H1 (cell line): Measurements from ENCODE around the gene TNIK. TPM values are rescaled to one million over a fixed set of nuclear protein-coding genes. Genes with fewer than 3 reads are reported as not detected.

Experiments
- CTCF ChIA-PET: fragments of 300-600 bp; sonication (Branson Sonifier 250); formaldehyde crosslinking; loops from one replicate; lab custom pipeline; 2021; ENCODE audit not compliant: partially characterized antibody; lab: Charles Lee
- POLR2A ChIA-PET: fragments of 300-600 bp; sonication (Branson Sonifier 250); formaldehyde crosslinking; loops from one replicate; lab custom pipeline; 2021; ENCODE audit warnings: inconsistent platforms; ENCODE audit not compliant: partially characterized antibody; lab: Charles Lee
- DNase-seq, 2 experiments: peaks; one replicate each; pipeline versions ENCODE4 v3.0.0 to v3.0.0-alpha.2; 2010 to 2022; ENCODE audit warnings: low spot score in 2 of 2, low read depth in 1 of 2, mixed read lengths in 1 of 2
- FAIRE-seq: peaks from 2 replicates; lab custom pipeline; 2011; peaks lifted over from hg19 to GRCh38; lab: Jason Lieb, UNC
- H2AFZ ChIP-seq: 2 replicates; pipeline ENCODE4 v1.8.1; 2012; ENCODE audit warnings: low read length, inconsistent platforms
- H2AK5ac ChIP-seq: 2 replicates; pipeline ENCODE4 v1.6.1; 2013; ENCODE audit warnings: low read depth, low read length
- H2BK120ac ChIP-seq: replicated peaks from 2 replicates; pipeline ENCODE3; 2013; ENCODE audit warnings: low read depth, low read length, inconsistent platforms
- H2BK12ac ChIP-seq: 2 replicates; pipeline ENCODE4 v1.6.1; 2013; ENCODE audit warnings: low read depth, low read length
- H2BK15ac ChIP-seq: 2 replicates; pipeline ENCODE4 v1.6.1; 2013; ENCODE audit warnings: low read length
- H2BK20ac ChIP-seq: 2 replicates; pipeline ENCODE4 v1.6.1; 2013; ENCODE audit warnings: low read length
- H2BK5ac ChIP-seq: 2 replicates; pipeline ENCODE4 v1.6.1; 2013; ENCODE audit warnings: low read depth, low read length
- H3K14ac ChIP-seq: 2 replicates; pipeline ENCODE4 v1.6.1; 2013; ENCODE audit warnings: inconsistent platforms; ENCODE audit not compliant: insufficient read length
- H3K18ac ChIP-seq: 2 replicates; pipeline ENCODE4 v1.6.1; 2013; ENCODE audit warnings: low read length; ENCODE audit errors: extremely low read depth
- H3K23ac ChIP-seq: 2 replicates; pipeline ENCODE4 v1.6.1; 2013; ENCODE audit warnings: inconsistent platforms; ENCODE audit not compliant: insufficient read length
- H3K23me2 ChIP-seq: 2 replicates; pipeline ENCODE4 v1.6.1; 2013; ENCODE audit warnings: low read depth, low read length
- H3K27ac ChIP-seq: 2 replicates; pipeline ENCODE4 v1.6.1; 2011; ENCODE audit warnings: low read depth, low read length, inconsistent platforms
- H3K27me3 ChIP-seq, 4 experiments: replicated peaks in 1 of 4; 1 replicate in 1 of 4; 2 replicates in 3 of 4; pipeline versions ENCODE4 v1.6.1 to v1.8.1; 2011 to 2013; ENCODE audit warnings: low read length in 3 of 4, mild to moderate bottlenecking in 3 of 4, inconsistent platforms in 2 of 4, mixed read lengths in 2 of 4, moderate library complexity in 1 of 4; ENCODE audit not compliant: control insufficient read depth in 3 of 4, insufficient read depth in 3 of 4; ENCODE audit errors: extremely low read depth in 1 of 4
- H3K36me3 ChIP-seq, 4 experiments: 2 replicates each; pipeline versions ENCODE4 v1.6.1 to v1.8.1; 2011 to 2013; ENCODE audit warnings: mild to moderate bottlenecking in 4 of 4, low read length in 3 of 4, moderate library complexity in 2 of 4, control low read depth in 1 of 4, inconsistent platforms in 1 of 4; ENCODE audit not compliant: insufficient read depth in 4 of 4, control insufficient read depth in 2 of 4
- H3K4ac ChIP-seq: replicated peaks from 2 replicates; pipeline ENCODE3; 2013; ENCODE audit warnings: low read length, low read depth, mixed read lengths, inconsistent platforms; ENCODE audit not compliant: insufficient read length
- H3K4me1 ChIP-seq, 4 experiments: replicated peaks in 1 of 4; 1 replicate in 1 of 4; 2 replicates in 3 of 4; pipeline versions ENCODE4 v1.6.1 to v1.8.1; 2011 to 2013; ENCODE audit warnings: low read length in 3 of 4, inconsistent platforms in 2 of 4, mixed read lengths in 1 of 4; ENCODE audit not compliant: insufficient read depth in 4 of 4, control insufficient read depth in 3 of 4
- H3K4me2 ChIP-seq, 2 experiments: 2 replicates each; pipeline versions ENCODE4 v1.6.1 to v1.8.1; 2011 to 2013; ENCODE audit warnings: low read depth in 2 of 2, low read length in 2 of 2, control low read depth in 1 of 2, inconsistent platforms in 1 of 2, mild to moderate bottlenecking in 1 of 2; ENCODE audit not compliant: insufficient read depth in 1 of 2
- H3K4me3 ChIP-seq, 4 experiments: fragments of 200-600, 300-600 bp in 1 of 4; sonication (generic), shearing (Covaris generic), sonication (Bioruptor Twin) in 1 of 4; 2 replicates each; pipeline versions ENCODE4 v1.5.1 to v1.8.1; 2011 to 2016; ENCODE audit warnings: low read length in 4 of 4, low read depth in 3 of 4, control low read depth in 2 of 4, inconsistent platforms in 2 of 4, mild to moderate bottlenecking in 2 of 4, mixed read lengths in 1 of 4, moderate library complexity in 1 of 4; ENCODE audit not compliant: insufficient read depth in 2 of 4; ENCODE audit errors: extremely low read depth in 1 of 4
- H3K56ac ChIP-seq: replicated peaks from 2 replicates; pipeline ENCODE3; 2013; ENCODE audit warnings: low read depth, mild to moderate bottlenecking, mixed read lengths, low read length, inconsistent platforms; ENCODE audit not compliant: insufficient read length
- H3K79me1 ChIP-seq: 2 replicates; pipeline ENCODE4 v1.6.1; 2013; ENCODE audit warnings: low read depth, low read length, control low read depth
- H3K79me2 ChIP-seq, 2 experiments: 2 replicates each; pipeline versions ENCODE4 v1.6.1 to v1.8.1; 2012 to 2013; ENCODE audit warnings: low read length in 2 of 2, mild to moderate bottlenecking in 2 of 2, inconsistent platforms in 1 of 2; ENCODE audit not compliant: insufficient read depth in 2 of 2, control insufficient read depth in 1 of 2
- H3K9ac ChIP-seq, 4 experiments: replicated peaks in 1 of 4; 1 replicate in 1 of 4; 2 replicates in 3 of 4; pipeline versions ENCODE4 v1.6.1 to v1.8.1; 2011 to 2013; ENCODE audit warnings: low read depth in 3 of 4, low read length in 3 of 4, control low read depth in 2 of 4, mild to moderate bottlenecking in 2 of 4, moderate library complexity in 2 of 4, inconsistent platforms in 1 of 4; ENCODE audit errors: extremely low read depth in 1 of 4
- H3K9me3 ChIP-seq, 2 experiments: 2 replicates each; pipeline versions ENCODE4 v1.6.1 to v1.8.1; 2012 to 2013; ENCODE audit warnings: mild to moderate bottlenecking in 2 of 2, moderate library complexity in 2 of 2, control low read depth in 1 of 2, inconsistent platforms in 1 of 2, low read depth in 1 of 2, low read length in 1 of 2, mixed read lengths in 1 of 2; ENCODE audit not compliant: insufficient read depth in 2 of 2
- H4K20me1 ChIP-seq, 2 experiments: replicated peaks in 1 of 2; 2 replicates each; pipeline versions ENCODE3 to v1.8.1; 2011 to 2013; ENCODE audit warnings: inconsistent platforms in 2 of 2, low read length in 2 of 2, mild to moderate bottlenecking in 1 of 2; ENCODE audit not compliant: insufficient read depth in 2 of 2, control insufficient read depth in 1 of 2
- H4K5ac ChIP-seq: 2 replicates; pipeline ENCODE4 v1.6.1; 2013; ENCODE audit warnings: low read length, low read depth, mixed read lengths, inconsistent platforms; ENCODE audit not compliant: insufficient read length
- H4K8ac ChIP-seq: 2 replicates; pipeline ENCODE4 v1.8.0; 2013; ENCODE audit warnings: mild to moderate bottlenecking, moderate library complexity, low read length, inconsistent platforms; ENCODE audit not compliant: insufficient read depth; ENCODE audit errors: extremely low read depth
- H4K91ac ChIP-seq: replicated peaks from 2 replicates; pipeline ENCODE3; 2013; ENCODE audit warnings: low read length, mixed read lengths, inconsistent platforms; ENCODE audit not compliant: insufficient read length
- POLR2AphosphoS5 ChIP-seq: IDR thresholded peaks from 2 replicates; pipeline ENCODE4 v1.6.1; 2011; ENCODE audit warnings: low read depth, low read length
- RBBP5 ChIP-seq: IDR thresholded peaks from 2 replicates; pipeline ENCODE4 v1.7.1; 2012; ENCODE audit warnings: low read depth, mild to moderate bottlenecking, inconsistent platforms, low read length, moderate library complexity, borderline replicate concordance
- WGBS, 2 experiments: shearing (Covaris generic) in 1 of 2; methylation state at CpG; one replicate each; pipeline versions ENCODE4 v1.1.6 to v1.1.7; 2013 to 2015; ENCODE audit warnings: low lambda C conversion rate in 2 of 2, mixed read lengths in 2 of 2, inconsistent platforms in 1 of 2, low coverage in 1 of 2, missing lambda C conversion rate in 1 of 2; ENCODE audit not compliant: insufficient replicate concordance in 2 of 2, insufficient coverage in 1 of 2, insufficient read length in 1 of 2; ENCODE audit errors: extremely low coverage in 1 of 2, missing lambda C conversion rate in 1 of 2; 5-methylcytosine and 5-hydroxymethylcytosine counted together
- polyA plus RNA-seq, 7 experiments: library from polyadenylated mRNA; depleted of rRNA in 3 of 7; stranded (reverse) in 5 of 7; unstranded in 2 of 7; fragments of >200 nt in 5 of 7; fragments of 200-250 nt in 2 of 7; gene quantifications; 1 replicate in 5 of 7; 2 replicates in 1 of 7; 4 replicates in 1 of 7; pipeline versions ENCODE4 v1.2.1 to v1.2.3, GENCODE V29; 2011 to 2013; ENCODE audit warnings: missing spikeins in 2 of 7, mixed read lengths in 2 of 7
- total RNA-seq: library from RNA; stranded (reverse); fragmentation: NEBNext Ultra II Directional; extraction: Animal tissue kit (Norgen Biotek cat#: 25700); gene quantifications from 2 replicates; pipeline ENCODE4 v1.2.1, GENCODE V29; 2021

Gene TNIK
- total and polyA plus RNA-seq, 2 of the 8 experiments (the other 6 are each of a cell fraction or from before 2014, with no cell fraction given), result 7.4 to 42.0 TPM

DNA sequence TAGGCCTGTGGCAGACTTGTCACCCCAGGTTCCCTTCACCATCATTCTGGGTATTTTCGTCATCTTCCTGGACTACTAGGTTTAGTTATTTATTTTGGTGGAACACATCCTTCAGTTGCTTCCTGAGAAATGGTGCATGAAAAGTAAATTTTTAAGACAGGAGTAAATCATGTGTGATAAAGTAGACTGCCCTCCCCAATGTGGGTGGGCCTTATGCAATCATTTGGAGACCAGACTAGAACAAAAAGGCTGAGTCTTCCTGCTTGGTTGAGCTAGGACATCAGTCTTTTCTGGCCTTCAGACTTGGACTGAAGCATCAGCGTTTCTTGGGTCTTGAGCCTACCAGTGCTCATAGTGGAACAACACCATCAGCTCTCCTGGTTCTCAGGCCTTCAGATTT, 382.9 kb downstream of the TNIK start:
- H2BK12ac ChIP-seq, result no peak overlapping the region
- H3K36me3 ChIP-seq, result peaks cover 0 to 6% (median 0%) of the 10 kb centered on the region in 4 experiments; a peak in 2 of 8 replicates
- FAIRE-seq, result no peak
- no peaks in the 10 kb centered on the region for H3K79me2 ChIP-seq
- H3K4ac ChIP-seq, result no peak overlapping the region
- no peak overlapping the region for H3K9ac ChIP-seq
- H2BK15ac ChIP-seq, result no peak overlapping the region
- ChIA-PET CTCF (interaction anchor here (0.6 to 1.5 kb wide), 3 partner anchors 26 to 94 kb away, joined by 3 read pairs; no protein-coding TSS in a partner anchor), POLR2A (no interaction called here)
- no peaks in the 10 kb centered on the region for H3K27me3 ChIP-seq
- DNase-seq, result no peak
- H3K4me3 ChIP-seq, result no peak overlapping the region
- WGBS, 2 experiments, result 91% methylated on average over 2 of the region's 2 CpGs; no CpG with 5 or more reads in 1 of the 2 experiments
- H2BK5ac ChIP-seq, result no peak overlapping the region
- no peak overlapping the region for H3K27ac ChIP-seq
- no peaks in the 10 kb centered on the region for H3K4me1 ChIP-seq
- no peak overlapping the region for H2BK20ac ChIP-seq
- H4K5ac ChIP-seq, result no peak overlapping the region
- H3K23ac ChIP-seq, result no peak overlapping the region
- H3K18ac ChIP-seq, result no peak overlapping the region
- H4K91ac ChIP-seq, result no peak overlapping the region
- H2AK5ac ChIP-seq, result no peak overlapping the region
- no peak overlapping the region for H2AFZ ChIP-seq
- H3K79me1 ChIP-seq, result no peaks in the 10 kb centered on the region
- H4K8ac ChIP-seq, result no peak overlapping the region
- H3K4me2 ChIP-seq, result no peak overlapping the region
- no peaks in the 10 kb centered on the region for H3K23me2 ChIP-seq
- TF ChIP-seq RBBP5, result no peak
- TF ChIP-seq POLR2AphosphoS5, result no peak
- no peaks in the 10 kb centered on the region for H3K9me3 ChIP-seq
- no peak overlapping the region for H3K56ac ChIP-seq
- no peaks in the 10 kb centered on the region for H4K20me1 ChIP-seq
- no peak overlapping the region for H3K14ac ChIP-seq
- H2BK120ac ChIP-seq, result no peak overlapping the region
